ENCODE data around the gene C16orf89. TPM values are rescaled to one million over a fixed set of nuclear protein-coding genes. Genes with fewer than 3 reads are reported as not detected.
"Not testable (repeated sequence)": the region's sequence is repeated elsewhere in the genome, so short reads cannot be mapped to it uniquely, and the experiment has no call there.

The C16orf89 gene
- polyA plus RNA-seq, 1 of the 3 experiments (the other 2 are of a cell fraction) = not detected

DNA sequence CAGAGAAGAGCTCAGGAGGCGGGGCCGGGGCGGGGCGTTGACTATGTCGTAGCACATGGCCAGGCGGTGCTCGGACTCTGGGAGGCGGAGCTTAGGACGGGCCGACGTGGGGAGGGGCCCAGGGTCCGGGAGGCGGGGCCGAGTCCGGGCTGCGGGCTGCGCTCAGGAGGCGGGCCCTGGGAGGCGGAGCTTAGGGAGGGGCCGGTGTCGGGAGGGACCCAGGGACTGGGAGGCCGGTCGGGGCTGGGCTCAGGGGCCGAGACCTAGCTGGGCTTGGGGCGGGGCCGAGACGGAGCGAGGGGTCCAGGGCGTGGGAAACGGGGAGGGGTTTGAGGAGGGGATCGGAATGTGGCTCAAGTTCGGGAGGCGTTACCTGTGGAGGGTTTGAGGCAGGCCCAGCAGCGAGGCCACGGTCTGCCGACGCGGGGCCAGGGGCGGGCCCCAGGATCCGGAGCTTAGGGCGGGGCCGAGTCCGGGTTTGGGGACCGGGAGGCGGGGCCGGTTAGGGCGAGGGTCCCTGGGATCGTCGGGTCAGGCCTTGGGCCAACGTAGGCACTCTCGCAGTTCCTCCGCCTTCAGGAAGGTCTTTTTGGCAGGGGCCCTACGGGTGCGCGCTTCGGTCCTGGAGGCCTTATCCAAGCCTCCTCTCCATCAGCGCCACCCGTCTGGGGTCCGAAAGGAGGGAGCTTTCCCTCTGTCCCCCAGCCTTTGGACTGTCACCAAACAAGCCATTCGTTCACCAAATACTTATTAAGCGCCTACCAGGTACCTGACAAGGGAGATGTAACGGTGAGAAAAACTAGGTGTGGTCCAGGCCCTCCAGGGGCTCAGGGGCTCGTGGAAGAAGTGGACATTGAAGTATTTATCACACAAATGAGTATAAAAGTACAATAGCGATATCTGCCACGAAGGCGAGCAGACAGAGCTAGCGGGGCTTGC is 32.7 kb upstream of the C16orf89 start:
- H4K20me1 ChIP-seq (ENCODE audit: insufficient read depth); CTCF ChIA-PET; H3K27me3 ChIP-seq (ENCODE audit: insufficient read depth); H3K9me2 ChIP-seq; H3K79me2 ChIP-seq (ENCODE audit: insufficient read depth); H3K9me3 ChIP-seq; H3K36me3 ChIP-seq (replicated peaks in 1 of 2; ENCODE audit: control insufficient read depth in 1 of 2, insufficient read depth in 2 of 2, low read length in 1 of 2); H3K4me1 ChIP-seq (ENCODE audit: control insufficient read depth in 1 of 2, insufficient read depth in 2 of 2, low read depth in 1 of 2, low read length in 1 of 2); H3F3A ChIP-seq (replicated peaks; ENCODE audit: insufficient read depth): not testable (repeated sequence)
- H3K9ac ChIP-seq = peak overlapping the region; percentile 41; the same call in 1 of the 2 replicates
- peak overlapping the region; percentile 60 to 63 for H3K4me3 ChIP-seq (ENCODE audit: low read depth in 2 of 2, low read length in 1 of 2)
- peak; percentile 58 for DNase-seq
- POLR2A ChIA-PET = interaction anchor here (0.7 kb wide), 1 partner anchor 19 kb away, joined by 3 read pairs; no protein-coding TSS in a partner anchor
- H2AFZ ChIP-seq (ENCODE audit: low read depth) = peak overlapping the region; percentile 79; the same call in 1 of the 2 replicates
- H3K27ac ChIP-seq (ENCODE audit: low read depth in 2 of 2, low read length in 1 of 2) = peak overlapping the region; percentile 35 to 60; a peak in 2 of 4 replicates
- WGBS (ENCODE audit: low lambda C conversion rate) = 7% methylated on average over 8 of the region's 67 CpGs
- H3K4me2 ChIP-seq = peak overlapping the region; percentile 79

DNA sequence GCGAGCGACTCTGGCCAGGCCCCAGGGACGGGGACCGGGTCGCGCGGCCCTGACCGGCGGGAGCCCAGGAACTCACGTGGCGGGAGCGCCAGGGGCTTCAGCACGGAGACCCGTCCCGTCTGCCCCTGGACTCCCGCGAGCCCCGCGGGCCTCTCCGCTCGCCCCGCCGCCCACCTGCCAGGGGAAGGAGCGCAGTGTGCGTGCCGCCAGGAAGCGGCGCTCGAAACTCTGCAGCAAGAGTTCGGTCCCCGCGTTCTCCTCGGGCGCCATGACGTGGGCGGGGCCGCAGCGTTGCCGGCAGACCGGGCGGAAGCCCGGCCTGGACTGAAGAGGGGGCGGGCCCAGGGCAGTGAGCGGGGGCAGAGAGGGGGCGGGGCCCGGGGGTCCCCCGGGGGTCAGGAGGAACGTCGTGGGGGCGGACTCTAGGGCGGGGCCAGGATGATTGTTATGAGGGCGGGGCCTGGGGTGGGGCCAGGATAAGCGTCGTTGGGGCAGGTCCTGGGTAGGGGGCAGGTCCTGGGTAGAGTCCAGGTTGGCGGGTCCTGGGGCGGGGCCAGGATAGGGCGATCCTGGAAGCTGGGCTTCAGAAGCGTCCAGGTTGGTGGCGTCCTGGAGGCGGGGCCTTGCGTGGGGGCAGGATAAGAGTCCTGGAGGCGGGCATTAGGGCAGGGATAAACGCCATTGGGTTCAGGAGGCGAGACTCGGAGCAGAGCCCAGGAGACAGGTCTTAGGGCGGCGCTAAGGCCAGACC is 31.9 kb upstream of the C16orf89 start, which contains the start of gene EEF2KMT:
EEF2KMT (minus strand) TSS at position 326 of the 751 bp plus-strand sequence; CDS start at position 270, 56 bp downstream.
- peak within 1 kb of the TSS; percentile 79; the same call in 1 of the 2 replicates for H2AFZ ChIP-seq (ENCODE audit: low read depth)
- peak within 1 kb of the TSS; percentile 87 for H3K4me2 ChIP-seq
- H3K4me1 ChIP-seq (ENCODE audit: control insufficient read depth in 1 of 2, insufficient read depth in 2 of 2, low read depth in 1 of 2, low read length in 1 of 2); CTCF ChIA-PET; H4K20me1 ChIP-seq (ENCODE audit: insufficient read depth); H3K9me2 ChIP-seq; H3K9me3 ChIP-seq; H3K36me3 ChIP-seq (replicated peaks in 1 of 2; ENCODE audit: control insufficient read depth in 1 of 2, insufficient read depth in 2 of 2, low read length in 1 of 2); H3F3A ChIP-seq (replicated peaks; ENCODE audit: insufficient read depth); H3K79me2 ChIP-seq (ENCODE audit: insufficient read depth); H3K27me3 ChIP-seq (ENCODE audit: insufficient read depth): not testable (repeated sequence)
- peak within 1 kb of the TSS; percentile 78 for H3K9ac ChIP-seq
- WGBS (ENCODE audit: low lambda C conversion rate) = 2% methylated on average over 19 of the region's 67 CpGs
- peak; percentile 93 for DNase-seq
- peak within 1 kb of the TSS; percentile 35 to 60; a peak in 2 of 4 replicates for H3K27ac ChIP-seq (ENCODE audit: low read depth in 2 of 2, low read length in 1 of 2)
- H3K4me3 ChIP-seq (ENCODE audit: low read depth in 2 of 2, low read length in 1 of 2) = peak within 1 kb of the TSS; percentile 63 to 64
- TF ChIP-seq ELF1 (IDR thresholded peaks at IDR 0.05) (peak; percentile 58), YY1 (IDR thresholded peaks at IDR 0.05; ENCODE audit: low read depth) (peak; percentile 82), GABPA (IDR thresholded peaks at IDR 0.05; ENCODE audit: low read depth) (peak; percentile 31; the same call in 1 of the 2 replicates), CHD2 (IDR thresholded peaks at IDR 0.05; ENCODE audit: low read length, partially characterized antibody) (peak; percentile 6), MXI1 (IDR thresholded peaks at IDR 0.05; ENCODE audit: low read depth, low read length) (peak; percentile 51; the same call in 1 of the 2 replicates), TAF1 (IDR thresholded peaks at IDR 0.05; ENCODE audit: borderline replicate concordance, low read depth, low read length) (0 out of 2 replicates have a peak, but pooled peaks have one; percentile 14)
- POLR2A ChIA-PET = interaction anchor here (0.7 kb wide), 1 partner anchor 20 kb away, joined by 3 read pairs; no protein-coding TSS in a partner anchor

GRCh38 chr16:5097061-5097469 is 31.3 kb upstream of the C16orf89 start:
- CTCF ChIA-PET; H3K4me1 ChIP-seq (ENCODE audit: control insufficient read depth in 1 of 2, insufficient read depth in 2 of 2, low read depth in 1 of 2, low read length in 1 of 2); POLR2A ChIA-PET; H3K9me3 ChIP-seq; H2AFZ ChIP-seq (ENCODE audit: low read depth); H3F3A ChIP-seq (replicated peaks; ENCODE audit: insufficient read depth); H3K79me2 ChIP-seq (ENCODE audit: insufficient read depth); H4K20me1 ChIP-seq (ENCODE audit: insufficient read depth); H3K9me2 ChIP-seq; H3K27me3 ChIP-seq (ENCODE audit: insufficient read depth); H3K36me3 ChIP-seq (replicated peaks in 1 of 2; ENCODE audit: control insufficient read depth in 1 of 2, insufficient read depth in 2 of 2, low read length in 1 of 2): not testable (repeated sequence)
- 0% methylated on average over 8 of the region's 23 CpGs for WGBS (ENCODE audit: low lambda C conversion rate)
- TF ChIP-seq NRF1 (IDR thresholded peaks at IDR 0.05; ENCODE audit: low read depth, low read length) = peak; percentile 22; the same call in 1 of the 2 replicates
- H3K9ac ChIP-seq = peak overlapping the region; percentile 78
- H3K4me3 ChIP-seq (ENCODE audit: low read depth in 2 of 2, low read length in 1 of 2) = peak overlapping the region; percentile 58 to 64
- H3K4me2 ChIP-seq = peak overlapping the region; percentile 87
- H3K27ac ChIP-seq (ENCODE audit: low read depth in 2 of 2, low read length in 1 of 2) = peak overlapping the region in 1 of 2 experiments; percentile 53; a peak in 1 of 4 replicates
- peak; percentile 58 for DNase-seq

GRCh38 chr16:5096437-5097060 is 30.8 kb upstream of the C16orf89 start:
- Histone ChIP-seq H3K4me3 (ENCODE audit: low read depth in 2 of 2, low read length in 1 of 2) (peak overlapping the region in 1 of 2 experiments; percentile 64; a peak in 2 of 4 replicates), H3K9ac (peak overlapping the region; percentile 78; the same call in 1 of the 2 replicates), H3K4me2 (peak overlapping the region; percentile 87)
- H2AFZ ChIP-seq (ENCODE audit: low read depth); DNase-seq; H3K27me3 ChIP-seq (ENCODE audit: insufficient read depth); H4K20me1 ChIP-seq (ENCODE audit: insufficient read depth); POLR2A ChIA-PET; H3K27ac ChIP-seq (ENCODE audit: low read depth in 2 of 2, low read length in 1 of 2); H3K9me3 ChIP-seq; H3F3A ChIP-seq (replicated peaks; ENCODE audit: insufficient read depth); H3K79me2 ChIP-seq (ENCODE audit: insufficient read depth); H3K9me2 ChIP-seq; H3K36me3 ChIP-seq (replicated peaks in 1 of 2; ENCODE audit: control insufficient read depth in 1 of 2, insufficient read depth in 2 of 2, low read length in 1 of 2); H3K4me1 ChIP-seq (ENCODE audit: control insufficient read depth in 1 of 2, insufficient read depth in 2 of 2, low read depth in 1 of 2, low read length in 1 of 2); CTCF ChIA-PET: not testable (repeated sequence)
- 59% methylated on average over 5 of the region's 7 CpGs for WGBS (ENCODE audit: low lambda C conversion rate)

Measured in SK-N-SH (cell line).